Activated CD4-positive, alpha-beta T cell treated with anti-CD3 and anti-CD28 coated beads, Interleukin-2, amount 10 ng/mL, durations not matched to agents 7 days and 5 days (primary cell): ENCODE results near the gene MYL12B. TPM values are rescaled to one million over a fixed set of nuclear protein-coding genes. Genes with fewer than 3 reads are reported as not detected.

Experiments used
- total RNA-seq, 2 experiments: library from RNA; stranded (reverse); gene quantifications; one replicate each; pipeline ENCODE4 v1.2.3, GENCODE V29; 2021

Gene MYL12B
- total RNA-seq, 2 experiments from 2014 or later: 351 to 395 TPM

Other genes starting within 250 kb of the MYL12B start
- gene LPIN2, start 249.0 kb upstream of the MYL12B start, total RNA-seq: 100 to 1,000 TPM in 1 of 2 experiments, 10 to 100 TPM in 1; 99.6 to 106 TPM
- gene MYOM1, start 42.2 kb upstream of the MYL12B start, total RNA-seq: 1 to 10 TPM in 1 of 2 experiments, under 1 TPM in 1; 0.71 to 2.1 TPM
- gene MYL12A, start 14.3 kb upstream of the MYL12B start, total RNA-seq: 1,000 to 10,000 TPM in 1 of 2 experiments, 100 to 1,000 TPM in 1; 944 to 1,045 TPM
- gene TGIF1, start 188.0 kb downstream of the MYL12B start, total RNA-seq: 10 to 100 TPM; 12.5 to 14.7 TPM